IPS-15b (cell line): Measurements from ENCODE around the gene EBF4.
A peak's percentile ranks its signal among the peaks of the same experiment; 100 is the strongest.

ENCODE experiments used
- H3K27me3 ChIP-seq: one replicate; pipeline ENCODE4 v1.6.1; 2013; ENCODE audit warnings: low read length; ENCODE audit not compliant: control insufficient read depth, insufficient read depth
- H3K36me3 ChIP-seq: one replicate; pipeline ENCODE4 v1.6.1; 2013; ENCODE audit warnings: low read length; ENCODE audit not compliant: control insufficient read depth, insufficient read depth
- H3K4me1 ChIP-seq: one replicate; pipeline ENCODE4 v1.6.1; 2013; ENCODE audit warnings: mild to moderate bottlenecking, low read length; ENCODE audit not compliant: control insufficient read depth, insufficient read depth
- H3K4me3 ChIP-seq: one replicate; pipeline ENCODE4 v1.5.1; 2013; ENCODE audit warnings: low read depth, low read length
- H3K9ac ChIP-seq: one replicate; pipeline ENCODE4 v1.6.1; 2013; ENCODE audit warnings: low read depth, mild to moderate bottlenecking, low read length
- H3K9me3 ChIP-seq: one replicate; pipeline ENCODE4 v1.6.1; 2013; ENCODE audit warnings: mild to moderate bottlenecking, low read length; ENCODE audit not compliant: control insufficient read depth, insufficient read depth

The EBF4 gene

GRCh38 chr20:2749343-2749950, 56.9 kb downstream of the EBF4 start:
- H3K4me1 ChIP-seq, result peaks cover 8% of the 10 kb centered on the region
- no peaks in the 10 kb centered on the region for H3K36me3 ChIP-seq
- H3K9ac ChIP-seq, result no peak overlapping the region
- H3K4me3 ChIP-seq, result peak overlapping the region; percentile 65
- H3K9me3 ChIP-seq, result no peaks in the 10 kb centered on the region
- H3K27me3 ChIP-seq, result peaks cover 87% of the 10 kb centered on the region

DNA sequence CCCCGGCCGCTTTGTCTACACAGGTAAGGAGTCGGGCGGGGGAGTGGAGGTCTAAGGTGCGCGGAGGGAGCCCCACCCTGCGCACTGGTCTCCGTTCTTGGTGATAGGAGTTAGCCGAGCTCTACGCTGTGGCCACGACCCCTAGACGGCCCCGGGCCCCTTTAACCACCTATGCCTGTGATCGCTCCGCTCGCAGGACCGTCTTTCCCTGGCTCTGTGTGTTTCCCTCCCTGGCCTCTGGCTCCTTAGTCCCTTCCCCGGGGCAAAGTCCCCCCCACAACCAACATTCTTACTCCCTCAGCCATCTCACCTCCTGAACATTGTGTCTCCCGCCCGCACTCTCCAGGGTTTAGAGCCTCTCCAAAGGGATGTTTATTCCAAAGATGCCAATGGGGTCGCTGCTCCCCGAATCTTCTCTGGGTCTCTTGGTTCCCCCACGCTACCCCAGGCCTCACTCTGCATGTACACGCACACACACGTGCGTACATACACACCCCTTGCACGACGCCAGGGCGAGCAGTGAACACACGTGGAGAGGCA, 57.4 kb downstream of the EBF4 start:
- H3K27me3 ChIP-seq, result peaks cover 87% of the 10 kb centered on the region
- H3K9me3 ChIP-seq, result no peaks in the 10 kb centered on the region
- no peak overlapping the region for H3K9ac ChIP-seq
- H3K4me1 ChIP-seq, result peaks cover 8% of the 10 kb centered on the region
- H3K36me3 ChIP-seq, result no peaks in the 10 kb centered on the region
- peak overlapping the region; percentile 65 for H3K4me3 ChIP-seq

- peak overlapping the region; percentile 65 for H3K4me3 ChIP-seq
- no peak overlapping the region for H3K9ac ChIP-seq
- H3K27me3 ChIP-seq, result peaks cover 84% of the 10 kb centered on the region
- H3K9me3 ChIP-seq, result no peaks in the 10 kb centered on the region
- H3K36me3 ChIP-seq, result no peaks in the 10 kb centered on the region
- peaks cover 8% of the 10 kb centered on the region for H3K4me1 ChIP-seq
Measured at GRCh38 chr20:2750491-2751251, 58.1 kb downstream of the EBF4 start.

DNA sequence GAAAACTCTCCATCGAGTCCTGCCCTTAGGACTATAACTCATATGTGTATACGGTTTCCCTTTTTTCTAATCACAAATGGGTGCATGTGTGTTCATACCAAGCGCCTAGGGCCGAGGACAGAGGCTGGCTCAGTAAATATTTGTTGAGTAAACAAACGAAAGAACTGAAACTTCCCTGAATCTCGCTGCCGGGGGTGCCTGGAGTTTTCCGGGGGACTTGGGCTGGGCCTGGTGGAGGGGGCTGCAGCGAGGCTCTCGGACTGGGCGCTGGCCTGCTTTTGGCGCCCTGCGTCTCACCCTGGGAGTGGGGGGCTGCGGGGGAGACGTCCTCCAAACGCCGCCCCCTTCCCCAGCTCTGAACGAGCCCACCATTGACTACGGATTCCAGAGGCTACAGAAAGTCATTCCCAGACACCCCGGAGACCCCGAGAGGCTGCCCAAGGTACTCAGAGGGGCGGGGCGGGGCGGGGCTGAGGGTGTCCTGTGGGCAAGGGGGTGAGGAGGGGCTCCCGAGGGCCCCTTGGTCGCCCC, 58.8 kb downstream of the EBF4 start:
- no peaks in the 10 kb centered on the region for H3K9me3 ChIP-seq
- H3K36me3 ChIP-seq, result no peaks in the 10 kb centered on the region
- H3K9ac ChIP-seq, result no peak overlapping the region
- peaks cover 8% of the 10 kb centered on the region for H3K4me1 ChIP-seq
- H3K4me3 ChIP-seq, result peak overlapping the region; percentile 65
- peaks cover 77% of the 10 kb centered on the region for H3K27me3 ChIP-seq

- H3K9ac ChIP-seq, result no peak overlapping the region
Measured at GRCh38 chr20:2751878-2752566, 59.4 kb downstream of the EBF4 start.

DNA sequence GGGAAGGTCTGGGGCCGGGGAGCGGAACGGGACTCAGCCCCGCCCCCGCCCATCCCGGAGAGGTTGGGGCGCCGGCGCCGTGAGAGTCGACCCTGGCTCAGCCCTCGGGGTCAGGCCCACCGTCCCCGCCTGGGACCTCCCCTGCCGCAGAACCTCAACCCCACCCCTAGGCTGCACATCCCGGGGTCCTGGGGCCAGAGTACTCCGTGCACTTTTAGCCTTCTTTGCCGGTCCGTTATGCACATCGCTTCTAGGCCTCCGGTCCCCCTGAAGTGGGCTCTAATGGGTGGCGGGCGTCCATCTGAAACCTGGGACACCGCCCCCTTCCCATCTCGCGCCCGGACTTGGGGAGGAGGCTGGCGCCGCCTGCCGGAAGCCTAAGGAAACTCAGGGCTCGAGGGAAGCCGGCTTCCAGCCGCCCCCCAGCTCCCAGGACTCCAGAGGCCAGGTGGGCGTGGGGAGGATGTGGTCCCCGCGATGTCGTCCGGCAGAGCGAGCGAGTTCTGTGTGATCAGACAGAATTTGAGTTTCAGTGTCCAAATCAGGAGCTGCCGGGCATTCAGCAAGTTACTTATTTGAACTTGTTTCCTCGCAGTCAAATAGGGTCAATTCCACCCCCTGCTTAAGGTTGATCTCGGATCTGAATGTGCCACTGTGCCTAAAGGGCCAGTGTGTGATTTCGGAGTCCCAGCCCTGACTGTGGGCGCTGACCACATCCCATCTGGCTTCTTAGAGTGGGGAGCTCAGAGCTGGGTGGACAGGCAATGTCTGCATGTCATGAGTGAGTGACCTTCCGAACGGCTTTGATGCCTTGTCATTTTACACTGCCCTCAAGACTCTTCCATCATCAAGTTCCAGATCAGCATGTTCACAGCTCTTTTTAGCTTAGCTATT, 60.2 kb downstream of the EBF4 start:
- no peaks in the 10 kb centered on the region for H3K36me3 ChIP-seq
- H3K4me3 ChIP-seq, result peak overlapping the region; percentile 56
- no peaks in the 10 kb centered on the region for H3K9me3 ChIP-seq
- H3K4me1 ChIP-seq, result peaks cover 8% of the 10 kb centered on the region
- H3K9ac ChIP-seq, result no peak overlapping the region
- H3K27me3 ChIP-seq, result peaks cover 63% of the 10 kb centered on the region

More at GRCh38 chr20:2751878-2752566, 59.4 kb downstream of the EBF4 start:
- peak overlapping the region; percentile 56 for H3K4me3 ChIP-seq
- H3K27me3 ChIP-seq, result peaks cover 71% of the 10 kb centered on the region
- peaks cover 8% of the 10 kb centered on the region for H3K4me1 ChIP-seq
- no peaks in the 10 kb centered on the region for H3K36me3 ChIP-seq
- H3K9me3 ChIP-seq, result no peaks in the 10 kb centered on the region

- Histone ChIP-seq H3K9ac (no peak overlapping the region), H3K4me3 (peak overlapping the region; percentile 56), H3K9me3 (no peaks in the 10 kb centered on the region), H3K4me1 (peaks cover 5% of the 10 kb centered on the region), H3K27me3 (peaks cover 56% of the 10 kb centered on the region), H3K36me3 (no peaks in the 10 kb centered on the region)
Measured at GRCh38 chr20:2753461-2754040, 61.0 kb downstream of the EBF4 start.

DNA sequence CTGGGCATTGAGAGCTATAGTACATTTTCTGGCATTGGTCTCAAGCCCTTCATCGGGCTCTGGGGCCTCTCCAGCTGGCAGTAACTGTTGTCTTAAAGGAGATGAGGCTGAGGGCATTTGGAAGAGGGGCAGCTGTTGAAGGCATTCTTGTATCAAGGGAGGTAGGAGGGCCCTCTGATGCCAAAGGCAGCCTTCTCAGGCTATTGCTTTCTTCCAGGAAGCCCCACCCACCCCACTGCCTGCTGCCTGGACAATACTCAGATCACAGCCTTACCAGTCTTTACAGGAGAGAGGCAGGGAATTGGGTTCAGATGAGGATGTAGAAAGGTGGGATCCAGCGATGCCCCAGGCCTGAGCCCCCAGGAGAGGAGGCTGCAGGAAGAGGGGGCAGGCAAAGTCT, 61.8 kb downstream of the EBF4 start:
- H3K4me3 ChIP-seq, result no peak overlapping the region
- no peaks in the 10 kb centered on the region for H3K36me3 ChIP-seq
- peaks cover 47% of the 10 kb centered on the region for H3K27me3 ChIP-seq
- H3K9ac ChIP-seq, result no peak overlapping the region
- H3K4me1 ChIP-seq, result no peaks in the 10 kb centered on the region
- H3K9me3 ChIP-seq, result no peaks in the 10 kb centered on the region

DNA sequence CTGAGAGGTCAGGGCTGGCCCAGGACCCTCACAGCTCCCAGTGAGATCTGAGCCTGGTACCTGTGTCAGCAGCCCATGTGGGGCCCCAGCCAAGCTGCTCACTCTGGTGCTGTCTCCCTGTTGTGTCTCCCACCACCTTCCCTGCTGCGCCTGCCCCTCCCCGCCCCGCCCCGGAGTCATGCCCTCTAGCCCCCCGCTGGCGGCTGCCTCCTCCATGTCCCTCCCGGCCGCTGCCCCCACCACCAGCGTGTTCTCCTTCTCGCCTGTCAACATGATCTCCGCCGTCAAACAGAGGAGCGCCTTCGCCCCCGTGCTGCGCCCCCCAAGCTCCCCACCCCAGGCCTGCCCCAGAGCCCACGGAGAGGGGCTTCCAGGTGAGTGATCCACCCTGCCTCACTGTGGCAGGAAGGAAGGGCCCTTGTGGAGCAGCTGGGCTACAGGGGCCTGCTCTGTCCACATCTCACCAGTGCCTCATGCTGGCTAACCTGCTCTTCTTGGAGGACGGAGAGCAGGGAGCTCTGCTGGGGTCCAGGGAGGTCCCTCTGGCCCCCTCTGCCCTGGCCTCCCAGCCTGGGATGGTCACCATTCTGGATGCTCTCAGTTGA, 63.0 kb downstream of the EBF4 start:
- H3K36me3 ChIP-seq, result no peaks in the 10 kb centered on the region
- H3K4me3 ChIP-seq, result no peak overlapping the region
- H3K27me3 ChIP-seq, result peaks cover 36% of the 10 kb centered on the region
- no peak overlapping the region for H3K9ac ChIP-seq
- H3K9me3 ChIP-seq, result no peaks in the 10 kb centered on the region
- H3K4me1 ChIP-seq, result peaks cover 2% of the 10 kb centered on the region

DNA sequence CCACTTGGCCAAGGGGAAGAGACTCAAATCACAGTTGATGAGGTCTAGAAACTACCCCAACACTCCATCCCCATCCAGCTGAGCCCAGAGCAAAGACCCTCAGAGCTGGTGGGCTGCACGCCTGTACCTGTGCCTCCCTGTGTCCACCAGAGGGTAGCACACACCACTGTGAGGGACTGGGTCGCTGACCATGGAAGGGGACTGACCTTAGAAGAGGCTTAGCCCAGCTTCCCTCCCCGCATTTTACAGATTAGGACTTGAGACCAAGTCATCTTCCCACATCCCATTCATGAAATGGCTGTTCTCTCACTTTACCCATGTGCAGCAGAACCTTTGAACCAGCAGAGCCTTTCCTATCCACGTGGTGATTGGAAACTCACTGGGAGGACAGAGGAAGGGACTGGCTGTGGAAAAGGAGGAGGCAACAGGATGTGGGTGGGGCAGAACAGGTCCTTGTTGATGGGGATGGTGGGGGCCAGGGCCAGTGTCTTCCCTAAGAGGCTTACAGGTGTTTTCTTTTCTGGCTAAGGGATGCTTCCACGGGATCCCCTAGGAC, 63.6 kb downstream of the EBF4 start:
- Histone ChIP-seq H3K27me3 (peaks cover 30% of the 10 kb centered on the region), H3K36me3 (no peaks in the 10 kb centered on the region), H3K9ac (no peak overlapping the region)

More for the DNA sequence above, 63.6 kb downstream of the EBF4 start:
- no peaks in the 10 kb centered on the region for H3K9me3 ChIP-seq
- no peak overlapping the region for H3K4me3 ChIP-seq
- peaks cover 2% of the 10 kb centered on the region for H3K4me1 ChIP-seq
